ENCODE data around the gene SORBS1.

GRCh38 chr10:95435548-95436279 is 125.5 kb downstream of the SORBS1 start:
- TF ChIP-seq CTCF (IDR thresholded peaks at IDR 0.05) (no peak), POLR2A (IDR thresholded peaks at IDR 0.05) (no peak)
